Fibroblast of pulmonary artery (primary cell): ENCODE data around the gene PROK2.

Experiments used
- DNase-seq: peaks from one replicate; pipeline ENCODE4 v3.0.0-alpha.2; 2010; ENCODE audit warnings: low read depth
- H3K4me3 ChIP-seq: replicated peaks from 2 replicates; pipeline ENCODE4 v1.5.1; 2011; ENCODE audit warnings: low read depth, mild to moderate bottlenecking, control low read depth, low read length, moderate library complexity
- CTCF ChIP-seq: IDR thresholded peaks from 2 replicates; pipeline ENCODE4 v1.5.1; 2011; ENCODE audit warnings: mild to moderate bottlenecking, control low read depth, low read length, inconsistent platforms; ENCODE audit errors: missing control alignments

Gene PROK2

GRCh38 chr3:71784914-71785531 lies at the start of gene PROK2:
TSS of gene PROK2 (minus strand) at chr3:71785148. CDS start at chr3:71785052, 96 bp downstream.
- no peak for TF ChIP-seq CTCF
- DNase-seq: no peak
- H3K4me3 ChIP-seq: no peak within 1 kb of the TSS

GRCh38 chr3:71831599-71831998 lies 46.7 kb upstream of the PROK2 start:
- no peak overlapping the region for H3K4me3 ChIP-seq
- peak; percentile 7 for DNase-seq
- TF ChIP-seq CTCF: no peak

- TF ChIP-seq CTCF: no peak
- no peak overlapping the region for H3K4me3 ChIP-seq
- DNase-seq: no peak
Measured at GRCh38 chr3:71825551-71826283, 40.8 kb upstream of the PROK2 start.

- no peak overlapping the region for H3K4me3 ChIP-seq
- TF ChIP-seq CTCF: no peak
- DNase-seq: no peak
Measured at GRCh38 chr3:71821116-71821515, 36.2 kb upstream of the PROK2 start.

GRCh38 chr3:71817262-71817661 lies 32.3 kb upstream of the PROK2 start:
- no peak for DNase-seq
- no peak overlapping the region for H3K4me3 ChIP-seq
- TF ChIP-seq CTCF: no peak

GRCh38 chr3:71816767-71817156 lies 31.8 kb upstream of the PROK2 start:
- DNase-seq: no peak
- no peak overlapping the region for H3K4me3 ChIP-seq
- TF ChIP-seq CTCF: no peak
